Loucy (cell line): ENCODE data around the gene POLR3E.

ENCODE experiments used
- H2AFZ ChIP-seq: fragments of 200-600 bp; sonication (generic); 2 replicates; pipeline ENCODE4 v1.6.0; 2016; ENCODE audit warnings: antibody characterized with exemption, mild to moderate bottlenecking, low read length, moderate library complexity
- H3F3A ChIP-seq: fragments of 200-600 bp; 2 replicates; pipeline ENCODE4 v1.6.0; 2016; ENCODE audit warnings: antibody characterized with exemption, low read depth, mild to moderate bottlenecking
- H3K27me3 ChIP-seq: fragments of 200-600 bp; sonication (generic); 2 replicates; pipeline ENCODE4 v1.6.1; 2014; ENCODE audit warnings: low read length, mild to moderate bottlenecking; ENCODE audit not compliant: insufficient read depth, poor library complexity, severe bottlenecking
- H3K36me3 ChIP-seq: fragments of 200-600 bp; sonication (generic); 2 replicates; pipeline ENCODE4 v1.6.1; 2016; ENCODE audit warnings: low read length; ENCODE audit not compliant: insufficient read depth
- H3K4me1 ChIP-seq: fragments of 200-600 bp; sonication (generic); 2 replicates; pipeline ENCODE4 v1.5.1; 2014; ENCODE audit warnings: low read length, mild to moderate bottlenecking; ENCODE audit not compliant: insufficient read depth, poor library complexity, severe bottlenecking
- H3K4me2 ChIP-seq: fragments of 200-600 bp; sonication (generic); 2 replicates; pipeline ENCODE4 v1.6.0; 2014; ENCODE audit warnings: antibody characterized with exemption, low read length, low read depth, mild to moderate bottlenecking; ENCODE audit not compliant: poor library complexity, severe bottlenecking
- H3K4me3 ChIP-seq: fragments of 200-600 bp; sonication (generic); 2 replicates; pipeline ENCODE4 v1.5.1; 2014; ENCODE audit warnings: low read length, mild to moderate bottlenecking, mixed read lengths; ENCODE audit not compliant: poor library complexity, severe bottlenecking
- H3K79me2 ChIP-seq: fragments of 200-600 bp; sonication (generic); 2 replicates; pipeline ENCODE4 v1.6.1; 2014; ENCODE audit warnings: low read length; ENCODE audit not compliant: insufficient read depth
- H3K9ac ChIP-seq: fragments of 200-600 bp; sonication (generic); 2 replicates; pipeline ENCODE4 v1.6.0; 2014; ENCODE audit warnings: mild to moderate bottlenecking, low read depth, low read length, moderate library complexity; ENCODE audit not compliant: poor library complexity, severe bottlenecking
- H3K9me2 ChIP-seq: fragments of 200-600 bp; sonication (generic); replicated peaks from 2 replicates; pipeline ENCODE4 v1.6.1; 2016; ENCODE audit warnings: low read depth, low read length, mixed read lengths
- H3K9me3 ChIP-seq: fragments of 200-600 bp; sonication (generic); 2 replicates; pipeline ENCODE4 v1.6.1; 2014; ENCODE audit warnings: mild to moderate bottlenecking, antibody characterized with exemption, low read length, low read depth; ENCODE audit not compliant: insufficient read depth
- H4K20me1 ChIP-seq: fragments of 200-600 bp; sonication (generic); 2 replicates; pipeline ENCODE4 v1.6.0; 2014; ENCODE audit warnings: antibody characterized with exemption, low read length, mild to moderate bottlenecking; ENCODE audit not compliant: insufficient read depth, poor library complexity, severe bottlenecking
- CTCF ChIP-seq: fragments of 200-600 bp; sonication (generic); conservative IDR thresholded peaks from 2 replicates; pipeline ENCODE4 v1.5.1; 2014; ENCODE audit warnings: mild to moderate bottlenecking, antibody characterized with exemption, low read length
- EZH2phosphoT487 ChIP-seq: fragments of 200-600 bp; IDR thresholded peaks from 2 replicates; pipeline ENCODE4 v1.6.1; 2018; ENCODE audit warnings: antibody characterized with exemption, mild to moderate bottlenecking, moderate library complexity, borderline replicate concordance

Gene POLR3E

DNA sequence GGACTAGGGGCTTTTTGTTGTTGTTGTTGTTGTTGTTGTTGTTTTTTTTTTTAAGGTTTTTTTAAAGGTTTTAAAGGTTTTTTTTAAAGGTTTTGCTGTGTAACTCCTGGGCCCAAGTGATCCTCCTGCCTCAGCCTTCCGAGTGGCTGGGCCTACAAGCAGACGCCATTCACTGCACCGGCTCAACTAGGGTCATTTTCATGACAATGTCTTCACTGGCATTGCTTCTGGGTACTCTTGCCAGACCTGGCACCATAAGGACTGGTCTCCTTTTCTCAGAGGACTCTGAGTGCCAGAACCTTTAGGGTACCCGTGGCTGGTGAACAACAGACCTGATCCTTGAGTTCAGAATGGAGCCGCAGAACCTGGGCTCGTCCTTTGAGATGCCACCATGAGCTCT lies 20.4 kb downstream of the POLR3E start:
- no peak overlapping the region for H3K9ac ChIP-seq
- H3K4me2 ChIP-seq, result no peak overlapping the region
- H3K27me3 ChIP-seq, result no peaks in the 10 kb centered on the region
- H3F3A ChIP-seq, result no peaks in the 10 kb centered on the region
- H3K9me2 ChIP-seq, result no peaks in the 10 kb centered on the region
- H3K4me1 ChIP-seq, result no peaks in the 10 kb centered on the region
- H2AFZ ChIP-seq, result no peak overlapping the region
- TF ChIP-seq EZH2phosphoT487, result no peak
- no peak for TF ChIP-seq CTCF
- peaks cover 70% of the 10 kb centered on the region; the same call in 1 of the 2 replicates for H3K36me3 ChIP-seq
- H3K79me2 ChIP-seq, result no peaks in the 10 kb centered on the region
- H3K9me3 ChIP-seq, result no peaks in the 10 kb centered on the region
- peaks cover 2% of the 10 kb centered on the region for H4K20me1 ChIP-seq
- no peak overlapping the region for H3K4me3 ChIP-seq

DNA sequence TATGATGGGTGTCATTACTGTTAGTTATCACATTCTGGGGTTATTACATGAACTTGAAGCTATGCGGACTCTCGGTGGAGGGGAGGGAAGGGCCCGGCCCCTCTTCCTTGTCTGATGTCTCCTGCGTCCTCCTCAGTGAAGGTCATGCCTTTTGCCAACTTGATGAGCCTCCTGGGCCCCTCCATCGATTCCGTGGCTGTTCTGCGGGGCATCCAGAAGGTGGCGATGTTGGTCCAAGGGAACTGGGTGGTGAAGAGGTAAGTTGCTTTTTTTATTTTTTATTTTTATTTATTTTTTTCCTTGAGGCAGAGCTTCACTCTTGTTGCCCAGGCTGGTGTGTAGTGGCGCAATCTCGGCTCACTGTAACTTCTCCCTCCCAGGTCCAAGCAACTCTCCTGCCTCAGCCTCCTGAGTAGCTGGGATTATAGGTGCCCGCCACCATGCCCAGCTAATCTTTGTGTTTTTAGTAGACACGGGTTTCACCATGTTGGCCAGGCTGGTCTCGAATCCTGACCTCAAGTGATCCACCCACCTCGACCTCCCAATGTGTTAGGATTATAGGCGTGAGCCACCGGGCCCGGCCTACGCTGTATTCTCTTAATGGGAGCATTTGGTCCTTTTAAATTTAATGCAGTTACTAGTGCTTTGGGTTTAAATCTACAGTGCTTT lies 21.6 kb downstream of the POLR3E start:
- no peaks in the 10 kb centered on the region for H3K4me1 ChIP-seq
- peaks cover 68% of the 10 kb centered on the region; the same call in 1 of the 2 replicates for H3K36me3 ChIP-seq
- H4K20me1 ChIP-seq, result peaks cover 2% of the 10 kb centered on the region
- no peaks in the 10 kb centered on the region for H3K9me2 ChIP-seq
- no peaks in the 10 kb centered on the region for H3F3A ChIP-seq
- no peak overlapping the region for H3K9ac ChIP-seq
- no peak overlapping the region for H2AFZ ChIP-seq
- H3K79me2 ChIP-seq, result no peaks in the 10 kb centered on the region
- H3K4me2 ChIP-seq, result no peak overlapping the region
- TF ChIP-seq CTCF (peak; percentile 68), EZH2phosphoT487 (no peak)
- no peaks in the 10 kb centered on the region for H3K27me3 ChIP-seq
- H3K4me3 ChIP-seq, result no peak overlapping the region
- no peaks in the 10 kb centered on the region for H3K9me3 ChIP-seq

DNA sequence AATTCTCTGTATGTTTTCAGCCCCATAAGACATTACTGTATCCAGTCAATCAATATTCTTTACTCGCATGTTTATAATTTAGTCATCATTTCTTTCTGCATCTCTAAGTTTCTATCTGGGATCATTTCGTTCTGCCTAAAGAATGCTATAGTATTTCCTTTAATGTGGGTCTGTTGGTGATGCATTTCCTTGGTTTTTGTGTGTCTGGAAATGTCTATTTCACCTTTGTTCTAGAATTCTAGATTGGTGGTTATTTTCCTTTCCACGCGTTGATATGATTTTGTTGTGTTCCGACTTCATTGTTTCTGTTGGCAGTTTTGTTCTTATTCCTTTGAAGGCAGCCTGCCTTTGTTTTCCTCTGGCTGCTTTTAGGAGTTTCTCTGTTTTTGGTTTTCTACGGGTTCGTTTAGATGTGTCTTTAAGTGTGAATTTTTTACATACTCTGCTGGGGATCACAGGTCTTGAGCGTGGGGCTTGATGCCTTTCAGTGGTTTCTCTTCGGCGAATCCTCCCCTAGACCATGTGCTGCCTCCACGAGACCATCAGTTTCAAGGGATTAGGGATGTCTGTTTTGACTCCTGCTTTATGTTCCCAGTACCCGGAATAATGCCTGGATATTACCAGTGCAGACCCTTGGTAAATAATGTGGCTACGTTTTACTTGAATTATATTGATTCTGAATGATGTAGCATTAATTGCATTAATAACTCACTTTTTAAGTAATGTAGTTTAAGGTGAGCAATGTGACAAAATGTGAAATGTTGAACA lies 23.5 kb downstream of the POLR3E start:
- Histone ChIP-seq H3K9me2 (no peaks in the 10 kb centered on the region), H4K20me1 (peaks cover 2% of the 10 kb centered on the region), H2AFZ (no peak overlapping the region), H3K36me3 (peaks cover 73% of the 10 kb centered on the region; the same call in 1 of the 2 replicates), H3K9me3 (no peaks in the 10 kb centered on the region), H3K4me1 (no peaks in the 10 kb centered on the region), H3F3A (no peaks in the 10 kb centered on the region), H3K4me2 (no peak overlapping the region), H3K4me3 (no peak overlapping the region), H3K79me2 (no peaks in the 10 kb centered on the region), H3K9ac (no peak overlapping the region), H3K27me3 (no peaks in the 10 kb centered on the region)
- TF ChIP-seq EZH2phosphoT487, result no peak
- no peak for TF ChIP-seq CTCF
